Gastroesophageal sphincter (tissue), 3 donors: Measurements from ENCODE around the gene CACNB4.

ENCODE experiments used
- CTCF ChIP-seq, 4 experiments: fragments of 200-600 bp in 2 of 4; fragments of 450-650 bp in 2 of 4; sonication (generic) in 1 of 4; IDR thresholded peaks; one replicate each; pipeline ENCODE4 v1.5.1; 2017 to 2019; ENCODE audit warnings: antibody characterized with exemption in 4 of 4, mild to moderate bottlenecking in 2 of 4, moderate library complexity in 2 of 4
- POLR2A ChIP-seq, 2 donors: fragments of 450-650 bp; IDR thresholded peaks; one replicate each; pipeline ENCODE4 v1.6.1; 2017; ENCODE audit warnings: antibody characterized with exemption in 2 of 2, mild to moderate bottlenecking in 2 of 2, moderate library complexity in 1 of 2

GRCh38 chr2:151828143-151828889 lies 270.5 kb downstream of the CACNB4 start, which contains the start of gene ARL5A:
- TF ChIP-seq CTCF (IDR thresholded peaks at IDR 0.05) (peak in 1 of 4 experiments; percentile 3), POLR2A (IDR thresholded peaks at IDR 0.05) (peak; percentile 70 to 74)
